Ascending aorta (tissue), 2 donors: Measurements from ENCODE around the gene GPC6. TPM values are rescaled to one million over a fixed set of nuclear protein-coding genes. Genes with fewer than 3 reads are reported as not detected.

Source experiments
- DNase-seq, 2 donors: peaks; one replicate each; pipeline ENCODE4 v3.0.0-alpha.2; 2019; ENCODE audit warnings: low spot score in 2 of 2
- H3K27ac ChIP-seq, 2 donors: fragments of 200-600 bp; sonication (generic); one replicate each; pipeline ENCODE4 v1.5.1; 2016 to 2017; ENCODE audit warnings: mild to moderate bottlenecking in 1 of 2
- H3K27me3 ChIP-seq: fragments of 200-600 bp; sonication (generic); one replicate; pipeline ENCODE4 v1.5.1; 2017
- H3K36me3 ChIP-seq, 2 donors: fragments of 200-600 bp; sonication (generic); one replicate each; pipeline ENCODE4 v1.5.1; 2016
- H3K4me1 ChIP-seq, 2 donors: fragments of 200-600 bp; sonication (generic); one replicate each; pipeline ENCODE4 v1.5.1; 2016 to 2017; ENCODE audit warnings: mild to moderate bottlenecking in 1 of 2
- H3K4me3 ChIP-seq, 2 donors: fragments of 200-600 bp; sonication (generic); one replicate each; pipeline ENCODE4 v1.5.1; 2016 to 2017; ENCODE audit warnings: mild to moderate bottlenecking in 1 of 2
- H3K9me3 ChIP-seq, 2 donors: fragments of 200-600 bp; sonication (generic); one replicate each; pipeline ENCODE4 v1.5.1; 2016
- intact Hi-C: fragments of 100-400 bp; cut with DNase I; formaldehyde crosslinking; loops from one replicate; pipeline ENCODE4 v1.15.1; 2023
- total RNA-seq: library from RNA; depleted of rRNA; stranded (reverse); fragments of >200 nt; gene quantifications from one replicate; pipeline ENCODE4 v1.1.0, GENCODE V29; 2016
- TF ChIP-seq, protein P1 (sequence below), 3 experiments: fragments of 200-600 bp in 2 of 3; fragments of 450-650 bp in 1 of 3; sonication (generic) in 2 of 3; IDR thresholded peaks; one replicate each; pipeline ENCODE4 v1.5.1; 2016 to 2019; ENCODE audit warnings: antibody characterized with exemption in 3 of 3, mild to moderate bottlenecking in 1 of 3, moderate library complexity in 1 of 3

GPC6 gene
- total RNA-seq, 1 donor from 2014 or later: 23.2 TPM

GRCh38 chr13:93959796-93960533 is 733.4 kb downstream of the GPC6 start:
- TF ChIP-seq, protein P1, sequence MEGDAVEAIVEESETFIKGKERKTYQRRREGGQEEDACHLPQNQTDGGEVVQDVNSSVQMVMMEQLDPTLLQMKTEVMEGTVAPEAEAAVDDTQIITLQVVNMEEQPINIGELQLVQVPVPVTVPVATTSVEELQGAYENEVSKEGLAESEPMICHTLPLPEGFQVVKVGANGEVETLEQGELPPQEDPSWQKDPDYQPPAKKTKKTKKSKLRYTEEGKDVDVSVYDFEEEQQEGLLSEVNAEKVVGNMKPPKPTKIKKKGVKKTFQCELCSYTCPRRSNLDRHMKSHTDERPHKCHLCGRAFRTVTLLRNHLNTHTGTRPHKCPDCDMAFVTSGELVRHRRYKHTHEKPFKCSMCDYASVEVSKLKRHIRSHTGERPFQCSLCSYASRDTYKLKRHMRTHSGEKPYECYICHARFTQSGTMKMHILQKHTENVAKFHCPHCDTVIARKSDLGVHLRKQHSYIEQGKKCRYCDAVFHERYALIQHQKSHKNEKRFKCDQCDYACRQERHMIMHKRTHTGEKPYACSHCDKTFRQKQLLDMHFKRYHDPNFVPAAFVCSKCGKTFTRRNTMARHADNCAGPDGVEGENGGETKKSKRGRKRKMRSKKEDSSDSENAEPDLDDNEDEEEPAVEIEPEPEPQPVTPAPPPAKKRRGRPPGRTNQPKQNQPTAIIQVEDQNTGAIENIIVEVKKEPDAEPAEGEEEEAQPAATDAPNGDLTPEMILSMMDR (IDR thresholded peaks at IDR 0.05): no peak
- no peak overlapping the region for H3K4me3 ChIP-seq
- H3K36me3 ChIP-seq: no peaks in the 10 kb centered on the region
- H3K4me1 ChIP-seq: no peaks in the 10 kb centered on the region
- intact Hi-C loops: loop anchor here (10.0 kb wide), 2 partner anchors 485 to 715 kb away; no protein-coding TSS in a partner anchor
- H3K9me3 ChIP-seq: no peaks in the 10 kb centered on the region
- DNase-seq: no peak
- H3K27me3 ChIP-seq: no peaks in the 10 kb centered on the region
- no peak overlapping the region for H3K27ac ChIP-seq

- intact Hi-C loops: no loop called here
- TF ChIP-seq, protein P1 (IDR thresholded peaks at IDR 0.05): no peak
- no peaks in the 10 kb centered on the region for H3K9me3 ChIP-seq
- no peaks in the 10 kb centered on the region for H3K36me3 ChIP-seq
- H3K4me1 ChIP-seq: no peaks in the 10 kb centered on the region
- H3K4me3 ChIP-seq: no peak overlapping the region
- no peak overlapping the region for H3K27ac ChIP-seq
- DNase-seq: no peak
- H3K27me3 ChIP-seq: no peaks in the 10 kb centered on the region
These were observed 736.9 kb downstream of the GPC6 start for GRCh38 chr13:93963266-93964145.

DNA sequence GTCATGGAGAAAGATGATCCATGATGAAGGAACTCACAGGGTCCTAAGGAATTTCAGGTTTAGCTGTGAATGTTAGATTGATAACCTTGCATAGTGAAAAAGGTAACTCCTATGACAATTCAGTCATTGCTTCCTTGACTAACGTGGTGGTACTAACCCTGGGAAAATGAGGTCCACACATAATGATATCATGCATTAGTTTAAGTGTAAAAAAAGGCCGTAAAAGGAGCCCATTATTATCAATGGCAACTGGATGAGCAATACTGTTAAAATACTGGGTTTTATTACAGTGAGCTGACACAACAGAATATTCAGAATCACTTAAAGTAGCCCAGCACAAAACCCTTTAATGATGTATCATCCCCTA is 737.5 kb downstream of the GPC6 start:
- no peaks in the 10 kb centered on the region for H3K27me3 ChIP-seq
- no peak overlapping the region for H3K4me3 ChIP-seq
- no peak for DNase-seq
- H3K36me3 ChIP-seq: no peaks in the 10 kb centered on the region
- intact Hi-C loops: no loop called here
- TF ChIP-seq, protein P1 (IDR thresholded peaks at IDR 0.05): no peak
- H3K27ac ChIP-seq: no peak overlapping the region
- H3K9me3 ChIP-seq: no peaks in the 10 kb centered on the region
- no peaks in the 10 kb centered on the region for H3K4me1 ChIP-seq

DNA sequence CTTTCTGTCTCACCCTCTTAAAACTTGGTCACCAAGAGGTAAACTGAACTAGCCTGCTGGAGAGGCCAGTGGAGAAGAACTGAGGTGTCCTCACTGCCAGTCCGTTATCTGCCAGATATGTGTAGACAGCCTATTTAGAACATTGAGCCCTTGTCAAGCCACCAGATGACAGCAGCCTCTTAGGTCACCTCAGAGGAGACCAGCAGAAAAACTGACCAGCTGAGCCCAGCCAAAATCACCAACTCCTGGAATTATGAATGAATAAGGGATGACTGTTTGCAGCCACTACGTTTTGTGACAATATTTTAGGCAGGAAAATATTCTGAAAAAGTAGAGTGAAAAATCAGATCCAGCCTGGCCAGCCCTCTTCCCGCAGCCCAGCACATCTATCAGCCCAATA is 739.0 kb downstream of the GPC6 start:
- H3K4me3 ChIP-seq: no peak overlapping the region
- H3K27ac ChIP-seq: no peak overlapping the region
- DNase-seq: no peak
- H3K27me3 ChIP-seq: no peaks in the 10 kb centered on the region
- intact Hi-C loops: no loop called here
- TF ChIP-seq, protein P1 (IDR thresholded peaks at IDR 0.05): no peak
- no peaks in the 10 kb centered on the region for H3K9me3 ChIP-seq
- no peaks in the 10 kb centered on the region for H3K36me3 ChIP-seq
- no peaks in the 10 kb centered on the region for H3K4me1 ChIP-seq

- TF ChIP-seq, protein P1 (IDR thresholded peaks at IDR 0.05): no peak
- H3K27me3 ChIP-seq: no peaks in the 10 kb centered on the region
- no peak for DNase-seq
- no peaks in the 10 kb centered on the region for H3K9me3 ChIP-seq
- no peak overlapping the region for H3K4me3 ChIP-seq
- no peak overlapping the region for H3K27ac ChIP-seq
- H3K4me1 ChIP-seq: no peaks in the 10 kb centered on the region
- intact Hi-C loops: no loop called here
- H3K36me3 ChIP-seq: no peaks in the 10 kb centered on the region
These were observed 739.8 kb downstream of the GPC6 start for GRCh38 chr13:93966267-93966936.
